HG03159 (cell line): ENCODE results near the gene NTF3.

ENCODE experiments used
- ATAC-seq: cut with Tn5 transposase; IDR thresholded peaks from one replicate; pipeline ENCODE4 v1.9.1; 2021; ENCODE audit warnings: mild to moderate bottlenecking, moderate library complexity; ENCODE audit not compliant: unreplicated experiment

The NTF3 gene

GRCh38 chr12:5430641-5431603, 986 bp upstream of the NTF3 start:
- no peak for ATAC-seq

GRCh38 chr12:5433081-5433844, 1.4 kb downstream of the NTF3 start:
- ATAC-seq: no peak

- no peak for ATAC-seq
Observed at GRCh38 chr12:5433845-5434646, 2.1 kb downstream of the NTF3 start.

GRCh38 chr12:5434647-5435560, 3.0 kb downstream of the NTF3 start:
- no peak for ATAC-seq

GRCh38 chr12:5437182-5437583, 5.3 kb downstream of the NTF3 start:
- ATAC-seq: no peak

DNA sequence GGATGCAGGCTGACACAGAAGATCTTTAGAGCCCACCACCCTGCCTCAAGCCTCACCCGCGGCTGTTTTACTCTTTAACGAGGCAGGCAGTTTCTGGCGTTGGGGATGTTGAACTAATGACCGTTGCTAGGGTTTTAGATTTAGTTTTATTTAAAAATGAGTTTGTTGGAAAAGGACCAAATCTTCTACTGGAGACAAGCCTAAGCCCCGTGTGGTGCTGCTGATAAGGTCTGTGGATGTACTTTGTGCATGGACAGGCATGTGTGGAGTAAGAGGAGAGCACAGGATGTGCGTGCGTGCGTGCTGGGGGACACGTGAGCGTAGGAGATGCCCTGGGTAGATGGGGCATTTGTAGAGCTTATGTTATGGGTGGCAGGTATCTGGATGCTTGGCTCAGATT, 5.7 kb downstream of the NTF3 start:
- no peak for ATAC-seq

GRCh38 chr12:5438671-5439200, 6.8 kb downstream of the NTF3 start:
- no peak for ATAC-seq

DNA sequence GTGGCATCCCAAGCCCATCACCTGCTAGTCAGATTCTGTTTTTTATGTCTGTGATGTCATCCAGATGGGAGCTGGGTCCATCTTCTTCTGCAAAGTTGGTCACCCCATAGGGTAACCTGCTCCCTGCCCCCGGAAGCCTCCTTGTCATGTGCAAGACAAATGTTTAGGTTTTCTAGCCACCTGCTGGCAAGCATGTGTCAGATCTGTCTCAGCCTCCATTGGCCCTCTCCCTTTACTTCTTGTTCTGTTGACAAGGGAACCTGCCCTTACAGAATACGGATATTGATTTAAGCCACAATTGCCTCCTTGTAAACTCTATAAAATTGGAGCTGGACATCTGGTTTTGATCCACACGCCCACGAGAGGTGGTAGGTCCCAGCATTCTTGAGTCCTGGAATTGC, 7.5 kb downstream of the NTF3 start:
- no peak for ATAC-seq

DNA sequence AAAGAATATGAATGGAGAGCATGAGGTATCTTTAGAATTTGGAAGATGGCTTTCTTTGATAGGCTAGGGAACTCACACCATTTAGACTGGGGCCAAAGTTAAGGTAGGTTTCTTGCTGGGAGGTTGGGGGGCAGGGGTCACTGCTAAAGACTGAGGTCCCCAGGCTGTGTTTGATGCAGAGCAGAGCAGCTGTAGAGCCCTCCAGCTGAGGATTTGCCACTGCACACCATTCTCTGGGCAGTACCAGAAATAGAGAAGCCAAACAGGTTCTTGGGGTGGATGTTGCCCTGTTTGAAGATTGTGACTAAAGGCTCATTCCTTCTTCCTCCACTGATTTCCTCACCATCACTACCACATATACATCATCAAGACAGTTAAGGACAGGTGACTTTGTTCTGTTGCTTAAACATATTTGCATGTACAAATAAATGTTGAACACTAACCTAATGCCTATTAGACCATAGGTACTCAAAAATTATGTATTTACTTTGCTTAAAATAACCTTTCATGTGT, 7.9 kb downstream of the NTF3 start:
- no peak for ATAC-seq

DNA sequence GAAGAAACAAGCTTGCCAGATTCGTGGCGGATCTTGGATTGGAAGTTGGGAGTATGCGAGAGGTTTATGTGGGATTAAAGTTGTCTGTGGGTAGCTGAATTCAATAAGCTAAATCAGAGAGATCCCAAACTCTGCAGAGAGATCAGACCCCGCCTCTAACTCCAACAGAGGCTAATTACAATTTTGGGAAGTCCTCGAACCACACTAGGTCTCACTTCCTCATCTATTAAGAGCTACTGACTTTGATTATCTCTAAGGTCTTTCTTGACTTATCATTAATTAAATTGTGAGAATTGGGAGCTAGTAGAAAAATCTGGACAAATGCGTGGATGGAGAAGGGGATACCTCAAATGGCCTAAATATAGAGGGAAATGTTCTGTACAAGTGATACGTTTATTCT, 9.1 kb downstream of the NTF3 start:
- ATAC-seq: no peak

GRCh38 chr12:5441497-5442236, 9.8 kb downstream of the NTF3 start:
- no peak for ATAC-seq

DNA sequence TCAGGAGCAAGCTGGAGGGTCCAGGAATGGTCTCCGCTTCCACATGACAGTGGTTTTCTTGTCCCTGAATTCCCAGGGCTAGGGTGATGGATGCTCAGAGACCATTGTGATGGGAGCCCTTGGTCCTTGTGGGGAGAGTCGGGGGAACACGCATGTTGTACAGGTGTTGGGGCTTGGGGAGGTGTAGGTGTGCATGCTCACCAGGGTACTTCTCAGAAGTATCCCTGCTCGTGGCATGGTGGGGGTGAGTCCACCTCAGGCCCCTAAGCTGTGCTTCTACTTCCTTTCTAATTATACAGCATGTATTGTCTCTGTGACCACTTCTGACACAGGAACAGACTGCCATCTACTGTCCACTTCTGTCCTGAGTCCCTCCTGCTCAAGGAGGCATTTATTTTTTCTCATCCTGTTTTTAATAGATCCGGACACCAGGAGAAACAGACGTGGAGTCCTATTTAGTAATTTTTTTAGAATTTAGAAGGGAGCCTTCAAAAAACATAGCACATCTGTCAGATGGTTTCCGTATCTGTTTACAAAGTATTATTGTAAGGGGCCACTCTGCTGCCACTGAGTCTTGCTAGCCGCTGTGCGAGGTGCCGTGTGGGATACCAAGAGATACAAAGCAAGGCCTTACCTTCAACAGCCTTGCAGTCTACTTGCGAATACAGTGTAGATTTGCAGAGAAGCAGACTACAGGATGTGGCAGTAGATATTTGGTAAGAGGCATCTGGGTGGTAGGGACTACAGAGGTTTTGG, 10.5 kb downstream of the NTF3 start:
- ATAC-seq: no peak

DNA sequence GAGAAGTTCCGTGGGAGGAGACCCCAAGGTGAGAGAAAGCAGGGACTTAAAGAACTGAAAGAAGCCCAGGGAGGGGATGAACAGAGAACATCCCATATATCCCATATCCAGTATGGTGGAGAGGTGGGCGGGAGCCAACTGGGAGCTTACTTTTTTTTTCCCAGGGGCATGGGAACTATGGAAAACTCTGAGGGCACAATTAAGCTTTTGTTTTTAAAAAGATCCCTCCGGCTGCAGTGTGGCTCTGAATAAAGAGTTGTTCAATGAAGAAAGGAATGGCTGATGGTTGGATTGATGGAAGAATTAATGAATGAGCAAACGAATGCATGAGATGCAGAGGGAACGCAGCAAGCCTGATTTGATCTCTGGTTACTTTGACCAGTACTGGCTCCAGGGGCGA, 12.6 kb downstream of the NTF3 start:
- no peak for ATAC-seq

DNA sequence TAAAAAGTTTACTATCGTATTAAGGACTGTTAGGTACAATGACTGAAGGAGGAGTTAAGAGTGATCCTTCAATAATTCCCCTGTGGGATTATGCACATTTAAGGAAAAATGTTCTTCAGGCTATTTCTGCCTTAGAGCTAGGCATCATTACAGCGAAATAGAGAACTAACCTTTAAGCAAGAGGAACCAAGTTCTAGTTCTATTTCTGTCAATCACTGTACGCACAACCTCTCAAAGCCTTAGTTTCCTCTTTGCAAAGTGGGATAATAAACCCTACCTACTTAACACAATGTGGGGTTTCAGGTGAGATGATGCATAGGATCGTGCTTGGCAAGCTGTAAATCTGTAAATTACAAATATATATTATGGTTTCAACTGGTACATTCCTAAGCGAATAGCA, 15.4 kb downstream of the NTF3 start:
- no peak for ATAC-seq

- no peak for ATAC-seq
Observed at GRCh38 chr12:5451251-5451650, 19.3 kb downstream of the NTF3 start.

DNA sequence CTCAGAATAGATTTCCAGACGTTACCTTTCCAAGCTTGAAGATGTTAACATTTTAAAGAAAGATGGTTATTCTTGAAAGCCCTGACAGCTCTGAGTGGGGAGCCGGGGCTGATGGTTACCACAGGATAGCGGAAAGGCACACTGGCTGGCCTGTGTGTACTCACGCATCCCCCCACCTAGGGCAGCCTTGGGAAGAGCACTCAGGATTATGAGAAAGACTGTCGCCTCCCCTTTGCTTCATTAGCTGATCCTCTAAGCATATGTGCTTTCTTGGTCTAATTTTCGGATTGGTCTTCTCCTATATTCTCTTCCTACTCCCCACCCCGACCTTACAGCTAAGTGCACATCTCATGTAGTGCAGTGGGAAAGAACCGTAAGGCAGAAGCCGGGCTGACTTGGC, 20.7 kb downstream of the NTF3 start:
- ATAC-seq: no peak

DNA sequence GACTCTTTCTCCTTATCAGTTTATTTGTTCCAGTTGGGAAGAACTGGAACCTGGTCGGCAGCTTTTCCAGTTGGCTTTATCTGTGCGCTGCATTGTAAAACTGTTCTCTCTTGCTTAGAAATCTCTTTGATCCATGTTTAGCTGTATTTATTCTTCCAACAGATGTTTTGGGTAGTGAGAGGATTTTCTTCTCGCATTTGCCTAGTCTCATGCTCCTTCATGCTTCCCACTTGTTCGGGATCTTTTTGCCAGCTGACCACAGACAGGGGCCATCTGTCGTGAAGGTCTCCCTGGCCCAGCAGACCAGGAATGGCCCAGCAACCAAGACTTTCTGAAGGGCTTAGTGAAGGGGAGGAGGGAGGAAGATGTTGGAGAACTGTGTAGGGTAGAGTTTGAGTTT, 21.6 kb downstream of the NTF3 start:
- no peak for ATAC-seq

- ATAC-seq: no peak
Observed at GRCh38 chr12:5455045-5455444, 23.1 kb downstream of the NTF3 start.
